ENCODE measurements around the gene GPR42.
"Not testable (repeated sequence)": the region's sequence is repeated elsewhere in the genome, so short reads cannot be mapped to it uniquely, and the experiment has no call there.

GPR42 gene

DNA sequence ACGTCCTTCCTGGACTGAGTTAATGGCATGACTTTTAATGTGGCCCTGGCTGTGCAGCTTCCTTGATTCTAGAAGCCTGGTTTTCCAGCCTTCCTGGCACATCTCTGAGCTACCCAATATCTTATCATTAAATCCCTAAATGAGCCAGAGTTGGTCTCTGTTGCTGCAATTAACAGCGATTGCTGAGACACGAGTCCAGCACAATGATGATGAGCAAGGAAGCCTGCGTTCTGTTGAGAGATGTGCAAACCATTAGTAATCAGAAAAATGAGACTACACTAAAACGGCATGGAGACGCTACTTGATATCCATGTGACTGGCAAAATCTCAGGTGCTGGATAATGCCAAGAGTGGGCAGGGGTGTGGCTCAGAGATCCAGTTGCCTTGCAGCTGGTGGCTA, 26.2 kb downstream of the GPR42 start:
- no peak for FAIRE-seq

DNA sequence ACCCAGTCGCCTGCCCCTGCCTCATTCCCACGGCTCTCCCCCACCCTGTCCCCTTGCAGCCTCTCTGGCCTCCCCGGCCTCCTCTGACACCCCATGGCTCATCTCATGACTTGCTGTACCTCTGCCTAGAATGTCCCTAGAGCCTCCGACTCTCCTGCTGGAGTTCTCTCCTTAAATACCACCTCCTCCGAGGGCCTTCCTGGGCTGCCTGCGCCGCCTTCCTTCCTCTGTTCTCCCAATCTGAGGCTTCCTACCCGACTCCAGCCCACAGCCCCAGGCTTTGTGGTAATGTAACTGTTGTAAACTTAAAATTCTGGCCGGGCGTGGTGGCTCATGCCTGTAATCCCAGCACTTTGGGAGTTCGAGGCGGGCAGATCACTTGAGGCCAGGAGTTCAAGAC, 27.7 kb downstream of the GPR42 start:
- no peak for FAIRE-seq

DNA sequence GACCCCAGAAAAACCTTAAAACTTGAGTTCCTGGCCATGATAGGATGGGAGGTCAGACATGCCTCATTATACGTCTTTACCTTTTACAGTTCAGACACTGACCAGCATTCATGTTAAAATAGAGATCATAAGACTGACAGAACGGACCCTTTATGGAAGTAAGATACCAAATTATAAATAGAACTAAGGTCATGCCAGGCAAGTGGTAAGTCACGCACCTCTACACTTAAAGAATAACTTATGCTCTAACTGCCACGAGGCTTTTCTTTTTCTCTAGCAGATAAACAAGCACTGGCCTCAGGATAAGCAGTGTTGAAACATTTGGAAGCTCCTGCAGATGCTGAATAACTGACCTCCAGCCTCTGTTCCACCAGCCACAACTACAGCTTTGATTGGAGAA, 28.4 kb downstream of the GPR42 start:
- no peak for FAIRE-seq

DNA sequence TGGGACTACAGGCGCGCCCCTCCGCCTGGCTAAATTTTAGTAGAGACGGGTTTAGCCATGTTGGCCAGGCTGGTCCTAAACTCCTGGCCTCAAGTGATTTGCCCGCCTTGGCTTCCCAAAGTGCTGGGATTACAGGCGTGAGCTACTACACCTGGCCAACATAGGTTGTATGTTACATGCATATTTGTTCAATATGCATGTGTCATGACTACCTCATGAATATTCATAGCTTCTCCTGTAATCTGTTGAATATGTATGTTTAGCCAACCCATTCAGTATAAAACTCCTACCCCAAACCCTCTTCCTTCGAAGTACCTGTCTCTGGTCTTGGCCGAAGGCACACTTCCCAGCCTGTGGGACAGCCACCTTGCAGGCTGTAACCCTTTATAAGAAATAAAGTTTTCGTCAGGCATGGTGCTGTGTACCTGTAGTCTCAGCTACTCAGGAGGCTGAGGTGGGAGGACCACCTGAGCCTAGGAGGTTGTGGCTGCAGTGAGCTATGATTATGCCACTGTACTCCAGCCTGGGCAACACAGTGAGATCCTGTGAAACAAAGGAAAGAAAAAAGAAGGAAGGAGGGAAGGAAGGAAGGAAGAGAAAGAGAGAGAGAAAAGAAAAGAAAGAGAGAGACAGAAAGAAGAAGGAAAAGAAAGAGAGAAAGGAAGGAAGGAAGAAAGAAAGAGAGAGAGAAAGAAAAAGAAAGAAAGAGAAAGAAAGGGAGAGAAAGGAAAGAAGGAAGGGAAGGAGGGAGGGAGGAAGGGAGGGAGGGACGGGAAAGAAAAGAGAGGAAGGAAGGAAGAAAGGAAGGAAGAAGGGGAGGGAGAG, 29.3 kb downstream of the GPR42 start:
- no peak for FAIRE-seq

DNA sequence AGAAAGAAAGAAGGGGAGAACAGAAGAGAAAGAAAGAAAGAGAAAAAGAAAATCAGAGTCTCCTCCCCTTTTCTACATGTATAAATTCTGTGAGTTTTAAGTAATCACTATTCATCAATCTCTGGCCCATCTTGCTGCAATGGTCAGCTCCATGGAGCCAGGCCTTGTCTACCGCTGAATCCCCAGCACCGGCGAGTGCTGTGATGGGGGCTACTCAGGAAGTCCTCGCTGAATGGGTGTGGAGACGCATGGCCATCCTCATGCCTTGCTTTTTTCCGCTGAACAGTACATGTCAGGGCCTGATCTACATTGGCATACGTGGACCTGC, 29.9 kb downstream of the GPR42 start:
- FAIRE-seq: no peak

DNA sequence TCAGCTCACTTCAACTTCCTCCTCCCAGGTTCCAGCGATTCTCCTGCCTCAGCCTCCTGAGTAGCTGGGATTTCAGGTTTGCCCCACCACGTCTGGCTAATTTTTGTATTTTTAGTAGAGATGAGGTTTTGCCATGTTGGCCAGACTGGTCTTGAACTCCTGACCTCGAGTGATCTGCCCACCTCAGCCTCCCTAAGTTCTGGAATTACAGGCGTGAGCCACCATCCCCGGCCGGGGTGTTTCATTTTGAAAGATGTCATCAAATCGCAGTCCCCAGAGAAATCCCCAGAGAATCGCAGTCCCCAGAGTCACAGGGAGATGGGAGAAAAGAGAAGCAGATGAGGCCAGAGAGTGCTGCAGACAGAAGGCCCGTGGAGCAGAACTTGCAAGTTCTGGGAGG, 30.5 kb downstream of the GPR42 start:
- not testable (repeated sequence) for FAIRE-seq

DNA sequence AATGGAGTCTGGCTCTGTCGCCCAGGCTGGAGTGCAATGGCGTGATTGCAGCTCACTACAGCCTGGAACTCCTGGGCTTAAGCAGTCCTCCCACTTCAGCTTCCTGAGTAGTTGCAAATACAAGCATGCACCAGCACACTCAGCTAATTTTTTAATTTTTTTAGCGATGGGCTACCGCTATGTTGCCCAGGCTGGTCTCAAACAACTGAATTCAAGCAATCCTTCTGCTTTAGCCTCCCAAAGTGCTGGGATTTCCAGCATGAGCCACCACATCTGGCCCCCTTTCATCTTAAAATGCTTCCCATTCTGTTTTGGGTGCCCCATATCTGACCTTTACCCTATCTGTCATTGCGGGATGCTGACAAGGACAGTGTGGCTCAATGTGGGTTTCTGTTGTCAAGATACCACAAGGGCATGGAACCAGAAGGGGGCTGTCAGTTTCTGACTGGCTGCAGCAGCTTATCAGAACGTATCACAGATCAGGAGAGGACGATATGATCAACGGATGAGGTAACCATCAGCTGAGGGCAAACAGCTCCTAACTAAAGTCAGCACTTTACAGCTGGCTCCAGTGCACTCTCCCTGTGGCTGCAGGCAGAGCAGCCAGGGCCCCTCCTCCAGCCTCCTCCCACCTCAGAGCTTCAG, 32.4 kb downstream of the GPR42 start:
- FAIRE-seq: no peak

DNA sequence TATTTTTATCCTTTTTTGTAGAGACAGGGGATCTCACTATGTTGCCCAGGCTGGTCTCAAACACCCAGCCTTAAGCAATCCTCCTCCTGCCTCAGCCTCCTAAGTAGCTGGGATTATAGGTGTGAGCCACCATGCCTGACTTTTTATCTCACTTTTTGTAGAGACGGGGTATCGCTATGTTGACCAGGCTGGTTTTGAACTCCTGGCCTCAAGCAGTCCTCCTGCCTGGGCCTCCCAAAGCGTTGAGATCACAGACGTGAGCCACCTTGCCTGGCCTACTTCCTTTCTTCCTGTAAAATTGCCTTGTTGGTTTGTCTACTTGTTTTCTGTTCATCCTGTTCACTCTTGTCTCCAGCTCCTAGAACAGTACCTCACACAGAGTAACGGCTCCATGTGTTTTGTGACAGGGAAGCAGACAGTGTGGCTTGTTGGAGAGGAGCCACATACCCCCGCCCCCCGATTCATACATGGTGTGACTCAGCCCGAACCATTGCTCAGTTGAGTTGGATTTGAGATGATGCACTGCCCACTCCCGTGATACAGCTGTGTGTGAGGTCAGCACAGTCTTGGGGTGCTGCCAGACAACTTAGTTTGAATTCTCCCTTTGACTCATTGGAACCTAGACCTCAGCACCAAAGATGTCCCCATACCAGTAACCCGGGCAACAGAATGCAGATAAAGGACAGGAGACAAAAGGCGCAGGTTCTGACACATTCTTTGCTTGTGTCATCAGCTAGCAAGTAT, 34.2 kb downstream of the GPR42 start:
- FAIRE-seq: no peak

DNA sequence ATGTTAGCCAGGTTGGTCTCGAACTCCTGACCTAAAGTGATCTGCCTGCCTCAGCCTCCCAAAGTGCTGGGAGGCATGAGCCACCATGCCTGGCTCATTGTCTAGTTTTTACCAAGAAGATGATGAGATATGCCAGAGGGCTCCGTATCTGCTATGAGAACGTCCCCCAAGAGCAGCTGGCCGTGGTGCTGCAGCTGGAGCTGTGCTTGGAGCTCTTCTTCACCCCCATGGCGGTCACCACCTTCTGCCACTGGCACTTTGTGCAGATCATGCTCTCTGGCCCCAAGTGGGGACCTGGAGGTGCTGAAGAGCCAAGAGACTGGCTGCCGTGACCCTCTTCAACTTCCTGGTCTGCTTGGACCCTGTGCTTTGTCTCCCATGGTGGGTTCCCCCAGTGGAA, 36.8 kb downstream of the GPR42 start:
- no peak for FAIRE-seq

DNA sequence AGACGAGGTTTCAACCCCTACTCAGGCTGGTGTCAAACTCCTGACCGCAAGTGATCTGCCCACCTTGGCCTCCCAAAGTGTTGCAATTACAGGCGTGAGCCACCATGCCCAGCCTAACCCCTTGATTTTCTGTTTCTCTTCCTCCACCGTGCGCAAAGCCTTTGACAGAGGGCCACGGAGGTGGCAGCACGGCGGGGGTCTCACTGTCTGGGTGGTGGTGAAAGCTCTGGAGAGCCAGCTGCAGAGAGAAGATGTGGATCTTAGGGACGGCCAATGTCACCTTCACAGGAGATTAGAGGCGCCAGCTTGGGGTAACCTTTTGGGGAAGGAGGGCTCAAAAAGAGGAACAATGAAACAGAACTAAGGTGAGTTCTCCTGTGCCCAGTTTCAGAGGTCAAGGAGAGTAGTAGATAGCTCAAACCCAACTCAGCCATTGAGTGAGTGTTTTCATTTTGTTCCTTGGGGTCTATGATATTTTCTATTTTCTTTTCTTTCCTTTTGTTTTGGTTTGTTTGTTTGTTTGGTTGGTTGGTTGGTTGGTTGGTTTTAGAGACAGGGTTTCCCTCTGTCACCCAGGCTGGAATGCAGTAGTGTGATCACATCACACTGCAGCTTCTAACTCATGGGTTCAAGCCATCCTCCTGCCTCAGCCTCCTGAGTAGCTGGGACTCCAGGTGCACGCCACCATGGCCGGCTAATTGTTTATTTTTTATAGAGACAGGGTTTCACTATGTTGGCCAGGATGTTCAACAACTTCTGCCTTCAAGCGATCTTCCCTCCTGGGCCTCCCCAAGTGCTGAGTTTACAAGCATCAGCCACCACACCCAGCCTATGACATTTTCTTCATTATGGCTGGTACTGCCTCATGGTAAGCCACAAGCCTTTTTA, 37.7 kb downstream of the GPR42 start:
- FAIRE-seq: no peak

DNA sequence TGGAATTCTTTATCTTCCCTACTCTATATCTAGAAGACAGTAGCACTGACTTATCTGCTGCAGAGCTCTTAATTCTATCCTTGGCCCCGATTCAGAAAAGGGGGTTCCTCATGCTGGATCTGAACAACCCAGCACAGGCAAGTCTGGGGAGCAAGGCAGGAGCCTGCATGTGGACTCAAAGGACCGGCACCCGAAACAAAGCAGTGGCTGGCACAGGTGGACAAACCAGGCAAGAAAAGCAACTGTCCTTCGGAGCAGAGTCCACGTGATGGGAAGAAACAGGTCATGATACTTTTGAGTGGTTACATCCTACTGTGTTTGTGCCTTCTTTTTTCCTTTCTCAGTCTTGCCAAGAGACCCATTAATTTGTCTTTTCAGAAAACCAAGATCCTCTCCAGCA, 38.3 kb downstream of the GPR42 start:
- FAIRE-seq: no peak

DNA sequence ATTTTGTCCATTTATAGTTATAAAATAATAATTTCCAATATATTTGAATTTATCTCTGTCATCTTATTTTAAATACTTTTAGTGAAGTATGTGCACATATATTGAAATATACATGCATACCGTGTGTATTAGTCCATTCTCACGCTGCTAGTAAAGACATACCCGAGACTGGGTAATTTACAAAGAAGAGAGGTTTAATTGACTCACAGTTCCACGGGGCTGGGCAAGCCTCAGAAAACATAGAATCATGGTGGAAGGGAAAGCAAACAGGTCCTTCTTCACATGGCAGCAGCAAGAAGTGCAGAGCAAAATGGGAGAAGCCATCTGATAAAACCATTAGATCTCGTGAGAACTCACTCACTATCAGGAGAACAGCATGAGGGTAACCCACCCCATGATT, 39.6 kb downstream of the GPR42 start:
- no peak for FAIRE-seq

DNA sequence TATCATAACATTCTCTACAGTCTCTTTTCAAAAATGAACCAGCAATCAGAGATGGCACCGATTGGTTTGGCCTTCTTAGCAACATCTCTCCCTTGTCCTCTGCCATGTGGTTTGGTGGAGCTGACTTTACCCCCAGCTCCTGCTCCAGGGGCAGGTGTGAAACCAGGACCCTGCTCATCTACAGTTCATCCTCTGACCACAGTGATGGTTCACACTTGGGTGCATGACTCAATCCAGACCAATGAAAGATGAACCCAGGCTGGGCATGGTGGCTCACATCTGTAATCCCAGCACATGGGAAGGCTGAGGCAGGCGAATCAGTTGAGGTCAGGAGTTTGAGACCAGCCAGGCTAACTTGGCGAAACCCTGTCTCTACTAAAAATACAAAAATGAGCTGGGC, 43.6 kb downstream of the GPR42 start:
- FAIRE-seq: no peak

DNA sequence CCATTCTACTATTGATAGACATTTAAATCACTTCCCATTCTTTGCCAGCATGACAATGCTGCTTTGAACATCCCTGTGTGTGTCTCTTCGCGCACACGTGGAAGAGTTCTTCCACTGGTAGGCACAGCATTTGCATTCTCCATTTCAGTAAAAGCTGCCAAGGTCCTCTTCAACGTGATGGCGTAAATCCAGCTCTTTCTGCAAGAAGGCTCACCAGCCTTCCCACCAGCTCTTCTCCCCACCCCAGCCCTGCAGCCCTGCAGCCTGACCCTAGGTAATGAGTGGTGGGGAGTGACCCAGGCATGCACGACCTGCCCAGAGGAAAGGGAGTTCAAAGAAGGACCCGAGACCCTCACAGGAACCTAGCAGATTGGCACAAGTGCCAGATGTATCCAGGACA, 45.5 kb downstream of the GPR42 start:
- FAIRE-seq: no peak

DNA sequence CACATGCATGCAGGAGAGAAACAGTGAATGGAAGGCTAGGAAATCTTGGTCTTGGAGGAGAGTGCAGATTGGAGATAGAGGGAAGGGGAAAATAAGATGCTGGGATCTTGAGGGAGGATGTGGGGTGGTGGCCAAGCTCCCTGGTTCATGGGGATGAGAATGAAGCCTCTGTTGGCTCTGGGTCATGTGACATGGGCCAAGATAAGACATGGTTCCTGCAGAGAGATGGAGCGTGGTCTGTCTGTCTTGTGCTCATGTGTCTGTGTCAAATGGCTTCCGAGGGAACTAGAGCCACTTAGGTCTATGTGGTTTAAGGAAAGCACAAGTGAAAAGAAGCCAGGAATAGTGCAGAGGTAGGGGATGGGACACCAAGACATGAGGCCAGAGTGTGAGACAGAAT, 46.4 kb downstream of the GPR42 start:
- no peak for FAIRE-seq

DNA sequence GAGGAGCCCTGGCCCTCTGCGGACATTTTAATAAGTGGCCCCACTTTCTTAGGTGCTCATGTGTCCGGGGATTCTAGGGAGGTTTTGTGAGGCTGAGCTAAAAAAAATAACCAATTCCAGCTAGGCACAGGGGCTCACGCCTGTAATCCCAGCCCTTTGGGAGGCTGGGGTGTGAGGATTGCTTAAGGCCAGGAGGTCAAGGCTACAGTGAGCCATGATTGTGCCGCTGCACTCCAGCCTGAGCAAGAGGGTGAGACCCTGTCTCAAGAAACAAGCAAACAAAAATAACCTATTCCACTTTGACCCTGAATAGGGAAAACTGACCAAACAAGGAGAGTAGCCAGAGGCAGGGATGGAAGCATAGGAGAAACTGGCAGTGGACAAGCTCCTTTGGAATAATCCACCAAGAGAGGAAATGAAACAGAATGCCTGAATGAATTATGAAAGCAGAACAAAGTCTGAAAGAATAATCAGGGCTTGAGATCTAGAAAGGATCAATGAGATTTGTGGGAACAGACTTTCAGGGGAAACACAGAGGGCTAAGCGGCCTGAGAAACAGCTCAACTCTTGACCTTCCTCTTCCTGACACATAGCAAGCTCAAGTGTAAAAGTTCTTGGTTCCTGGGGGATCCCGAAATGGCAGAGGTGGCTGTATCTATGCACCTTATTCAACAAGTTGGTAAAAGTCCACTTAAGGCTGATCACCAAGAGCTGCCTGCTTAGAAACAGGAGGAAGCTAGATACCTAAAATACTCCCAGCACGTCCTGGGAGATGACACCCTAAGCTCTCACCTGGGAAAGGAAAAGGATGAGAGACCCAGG, 47.1 kb downstream of the GPR42 start:
- no peak for FAIRE-seq

DNA sequence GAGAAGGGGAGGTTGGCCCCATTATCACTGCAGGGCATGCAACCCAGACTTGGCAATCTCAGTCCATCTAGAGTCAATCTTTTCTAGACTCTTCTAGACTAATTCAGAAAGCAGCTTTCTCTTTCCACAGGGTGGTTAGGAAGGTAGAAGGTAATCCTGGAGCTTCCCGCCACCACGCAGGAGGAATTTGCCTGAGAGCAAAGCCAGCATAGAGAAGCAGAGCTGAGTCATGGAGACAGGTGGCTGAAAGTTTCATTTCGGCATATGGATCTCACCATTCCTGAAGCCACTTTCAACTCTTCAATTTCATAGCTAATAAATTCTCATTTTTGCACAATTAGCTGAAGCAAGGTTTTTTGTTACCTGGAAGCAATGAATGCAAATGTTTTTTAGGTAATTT, 48.2 kb downstream of the GPR42 start:
- FAIRE-seq: no peak

DNA sequence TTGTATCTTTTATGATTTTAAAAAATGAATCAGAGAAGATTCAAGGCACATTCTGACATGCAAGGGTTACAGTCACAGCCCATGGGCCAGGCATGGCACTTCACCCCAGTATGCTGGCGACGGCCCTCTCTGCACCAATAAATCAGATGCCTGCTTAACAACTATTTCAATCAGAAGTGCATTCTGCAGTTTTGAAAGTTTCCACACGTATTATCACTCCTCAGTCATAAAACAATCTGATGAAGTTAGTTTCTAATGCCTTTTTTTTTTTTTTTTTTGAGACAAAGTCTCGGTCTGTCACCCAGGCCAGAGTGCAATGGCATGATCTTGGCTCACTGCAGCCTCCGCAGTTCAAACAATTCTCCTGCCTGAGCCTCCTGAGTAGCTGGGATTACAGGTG, 48.9 kb downstream of the GPR42 start:
- no peak for FAIRE-seq

DNA sequence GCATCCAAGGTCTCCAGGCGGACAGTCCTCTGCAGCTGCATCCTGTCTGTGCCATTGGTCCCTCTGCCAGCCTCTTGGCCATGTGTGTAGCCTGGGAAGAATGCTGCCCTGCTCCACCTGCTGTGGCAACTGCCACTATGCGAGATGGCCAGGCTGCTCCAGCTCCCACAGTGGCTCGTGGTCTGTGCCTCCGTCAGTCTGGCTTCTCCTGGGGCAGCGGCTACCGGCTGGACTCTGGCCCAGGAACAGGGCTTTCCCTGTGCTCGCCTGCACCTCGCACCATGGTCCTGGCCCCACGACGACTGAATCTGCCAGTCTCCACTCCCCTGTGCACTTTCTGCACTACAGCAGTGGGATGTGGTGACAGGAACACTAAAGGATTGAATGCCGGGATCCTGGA, 50.5 kb downstream of the GPR42 start:
- FAIRE-seq: no peak
